H1 (cell line): ENCODE measurements around the gene SP4. TPM values are rescaled to one million over a fixed set of nuclear protein-coding genes. Genes with fewer than 3 reads are reported as not detected.

Source experiments
- ASH2L ChIP-seq: fragments of 200-600, 300-600 bp; sonication (generic); IDR thresholded peaks from one replicate; pipeline ENCODE4 v1.7.1; 2017; ENCODE audit warnings: low read length
- CEBPB ChIP-seq: IDR thresholded peaks from 2 replicates; pipeline ENCODE4 v1.6.1; 2012; ENCODE audit warnings: low read depth, low read length
- EGR1 ChIP-seq: IDR thresholded peaks from 2 replicates; pipeline ENCODE4 v1.6.1; 2011; ENCODE audit warnings: low read depth, low read length, borderline replicate concordance
- NANOG ChIP-seq: IDR thresholded peaks from 2 replicates; pipeline ENCODE4 v1.6.1; 2011; ENCODE audit warnings: low read length, low read depth, mild to moderate bottlenecking, inconsistent platforms; ENCODE audit not compliant: insufficient read depth, poor library complexity, severe bottlenecking
- SRF ChIP-seq: IDR thresholded peaks from 2 replicates; pipeline ENCODE4 v1.6.1; 2011; ENCODE audit warnings: mild to moderate bottlenecking, low read depth, low read length, moderate library complexity
- TBP ChIP-seq: IDR thresholded peaks from 2 replicates; pipeline ENCODE4 v1.6.1; 2011; ENCODE audit warnings: low read depth, low read length, improper control_type of control experiment
- polyA plus RNA-seq, 7 experiments: library from polyadenylated mRNA; depleted of rRNA in 3 of 7; stranded (reverse) in 5 of 7; unstranded in 2 of 7; fragments of >200 nt in 5 of 7; fragments of 200-250 nt in 2 of 7; gene quantifications; 1 replicate in 5 of 7; 2 replicates in 1 of 7; 4 replicates in 1 of 7; pipeline versions ENCODE4 v1.2.1 to v1.2.3, GENCODE V29; 2011 to 2013; ENCODE audit warnings: missing spikeins in 2 of 7, mixed read lengths in 2 of 7
- total RNA-seq: library from RNA; stranded (reverse); fragmentation: NEBNext Ultra II Directional; extraction: Animal tissue kit (Norgen Biotek cat#: 25700); gene quantifications from 2 replicates; pipeline ENCODE4 v1.2.1, GENCODE V29; 2021

SP4 gene
- total and polyA plus RNA-seq, 2 of the 8 experiments (the other 6 are each of a cell fraction or from before 2014, with no cell fraction given), result 10.0 to 24.0 TPM

- no peak for TF ChIP-seq ASH2L
- no peak for TF ChIP-seq TBP
- TF ChIP-seq EGR1, result no peak
- TF ChIP-seq SRF, result no peak
- TF ChIP-seq NANOG, result no peak
- no peak for TF ChIP-seq CEBPB
Observed at GRCh38 chr7:21543528-21544302, 115.8 kb downstream of the SP4 start (continued).
